ENCODE measurements around the gene THBS3.
"Not testable (repeated sequence)": the region's sequence is repeated elsewhere in the genome, so short reads cannot be mapped to it uniquely, and the experiment has no call there.

GRCh38 chr1:155162631-155163030 is 45.1 kb downstream of the THBS3 start:
- TF ChIP-seq, protein P1, sequence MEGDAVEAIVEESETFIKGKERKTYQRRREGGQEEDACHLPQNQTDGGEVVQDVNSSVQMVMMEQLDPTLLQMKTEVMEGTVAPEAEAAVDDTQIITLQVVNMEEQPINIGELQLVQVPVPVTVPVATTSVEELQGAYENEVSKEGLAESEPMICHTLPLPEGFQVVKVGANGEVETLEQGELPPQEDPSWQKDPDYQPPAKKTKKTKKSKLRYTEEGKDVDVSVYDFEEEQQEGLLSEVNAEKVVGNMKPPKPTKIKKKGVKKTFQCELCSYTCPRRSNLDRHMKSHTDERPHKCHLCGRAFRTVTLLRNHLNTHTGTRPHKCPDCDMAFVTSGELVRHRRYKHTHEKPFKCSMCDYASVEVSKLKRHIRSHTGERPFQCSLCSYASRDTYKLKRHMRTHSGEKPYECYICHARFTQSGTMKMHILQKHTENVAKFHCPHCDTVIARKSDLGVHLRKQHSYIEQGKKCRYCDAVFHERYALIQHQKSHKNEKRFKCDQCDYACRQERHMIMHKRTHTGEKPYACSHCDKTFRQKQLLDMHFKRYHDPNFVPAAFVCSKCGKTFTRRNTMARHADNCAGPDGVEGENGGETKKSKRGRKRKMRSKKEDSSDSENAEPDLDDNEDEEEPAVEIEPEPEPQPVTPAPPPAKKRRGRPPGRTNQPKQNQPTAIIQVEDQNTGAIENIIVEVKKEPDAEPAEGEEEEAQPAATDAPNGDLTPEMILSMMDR (IDR thresholded peaks at IDR 0.05; ENCODE audit: poor library complexity), result not testable (repeated sequence)
- not testable (repeated sequence) for TF ChIP-seq EZH2 (IDR thresholded peaks at IDR 0.05; ENCODE audit: borderline replicate concordance); EZH2phosphoT487 (IDR thresholded peaks at IDR 0.05; ENCODE audit: low read depth, severe bottlenecking, unreplicated experiment)
